Muscle of arm (tissue), 12 donors: Measurements from ENCODE around the gene LDB3. TPM values are rescaled to one million over a fixed set of nuclear protein-coding genes. Genes with fewer than 3 reads are reported as not detected.

Experiments used
- DNase-seq: peaks from one replicate; pipeline ENCODE4 v3.0.0-alpha.2; 2013
- polyA plus RNA-seq, 12 donors: library from polyadenylated mRNA; unstranded; fragments of 120-200 nt; gene quantifications; one replicate each; pipeline ENCODE4 v1.2.1, GENCODE V29; 2013; ENCODE audit not compliant: insufficient read length in 12 of 12

LDB3 gene
- polyA plus RNA-seq, 12 donors: 367 to 6,548 (median 850) TPM

DNA sequence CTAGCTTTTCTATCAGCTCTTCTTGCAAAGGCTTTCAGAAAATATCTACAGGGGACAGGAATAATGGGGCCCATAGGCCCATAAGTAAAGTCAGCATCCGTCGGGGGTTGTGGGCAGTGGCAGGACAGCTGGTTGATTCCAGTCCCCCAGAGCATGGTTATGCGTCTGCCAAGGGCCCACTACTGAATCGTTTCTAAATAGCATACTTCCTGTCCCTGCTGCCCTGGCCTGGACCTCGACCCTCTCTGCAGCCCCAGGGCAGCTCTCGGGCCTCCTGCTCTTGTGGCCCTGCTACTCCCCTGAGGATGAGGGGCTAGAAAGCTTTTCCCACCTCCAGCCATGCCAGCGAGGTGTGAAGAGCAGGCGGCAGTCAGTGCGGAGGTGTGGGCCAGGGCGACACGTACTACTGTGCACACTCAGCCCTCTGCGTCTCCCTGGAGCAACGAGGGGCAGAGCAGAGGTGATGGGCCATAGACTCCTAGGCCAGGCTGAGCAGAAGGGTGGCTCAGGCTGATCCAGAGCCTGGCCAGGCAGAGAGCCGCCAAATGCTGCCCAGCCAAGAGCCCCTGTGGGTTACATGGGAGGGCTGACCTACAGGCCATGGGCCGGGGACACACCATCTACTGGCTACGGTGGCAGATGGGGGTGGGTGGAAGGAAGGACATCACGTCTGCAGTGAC lies 18.7 kb upstream of the LDB3 start:
- DNase-seq: no peak

DNA sequence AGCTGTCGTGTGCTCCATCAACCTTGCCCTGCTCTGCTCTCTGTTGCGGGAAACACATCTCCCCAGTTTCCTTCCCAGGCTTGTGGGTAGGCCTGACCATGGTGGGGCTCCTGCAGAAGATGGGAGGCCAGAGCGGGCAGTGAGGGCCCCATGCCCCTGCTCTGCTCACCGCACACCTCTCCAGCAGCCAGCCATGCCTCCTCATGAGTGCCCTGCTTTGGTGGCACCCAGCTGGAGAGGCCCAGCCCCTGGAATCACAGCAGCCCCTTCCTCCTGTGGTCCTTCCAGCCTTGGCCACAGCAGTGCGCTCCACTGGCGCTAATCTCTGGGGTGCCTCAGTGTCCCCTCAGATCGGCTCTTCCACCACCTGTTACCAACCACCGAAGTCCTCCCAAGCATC lies 18.2 kb upstream of the LDB3 start:
- DNase-seq: no peak

DNA sequence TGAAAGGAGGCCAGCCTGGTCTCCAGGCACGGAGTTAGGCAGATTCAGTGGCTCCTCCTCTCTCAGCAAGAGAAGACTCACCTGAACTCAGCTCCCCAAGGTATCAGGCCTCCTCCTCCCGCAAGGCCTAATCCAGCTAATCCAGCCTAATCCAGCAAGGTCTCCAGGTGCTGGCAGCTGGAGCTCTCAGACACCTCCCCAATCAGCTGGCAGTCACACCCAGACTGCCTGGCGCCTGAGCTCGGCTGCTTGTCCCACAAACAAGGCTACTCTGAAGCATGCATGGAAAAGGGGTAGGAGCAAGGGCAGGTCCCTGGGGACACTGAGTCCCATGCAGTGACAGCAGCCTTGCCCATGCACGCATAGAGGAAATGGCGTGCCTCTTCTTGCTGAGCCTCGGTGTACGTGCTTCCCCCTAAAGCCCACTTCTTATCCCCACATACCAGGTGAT lies 17.3 kb upstream of the LDB3 start:
- DNase-seq: no peak

DNA sequence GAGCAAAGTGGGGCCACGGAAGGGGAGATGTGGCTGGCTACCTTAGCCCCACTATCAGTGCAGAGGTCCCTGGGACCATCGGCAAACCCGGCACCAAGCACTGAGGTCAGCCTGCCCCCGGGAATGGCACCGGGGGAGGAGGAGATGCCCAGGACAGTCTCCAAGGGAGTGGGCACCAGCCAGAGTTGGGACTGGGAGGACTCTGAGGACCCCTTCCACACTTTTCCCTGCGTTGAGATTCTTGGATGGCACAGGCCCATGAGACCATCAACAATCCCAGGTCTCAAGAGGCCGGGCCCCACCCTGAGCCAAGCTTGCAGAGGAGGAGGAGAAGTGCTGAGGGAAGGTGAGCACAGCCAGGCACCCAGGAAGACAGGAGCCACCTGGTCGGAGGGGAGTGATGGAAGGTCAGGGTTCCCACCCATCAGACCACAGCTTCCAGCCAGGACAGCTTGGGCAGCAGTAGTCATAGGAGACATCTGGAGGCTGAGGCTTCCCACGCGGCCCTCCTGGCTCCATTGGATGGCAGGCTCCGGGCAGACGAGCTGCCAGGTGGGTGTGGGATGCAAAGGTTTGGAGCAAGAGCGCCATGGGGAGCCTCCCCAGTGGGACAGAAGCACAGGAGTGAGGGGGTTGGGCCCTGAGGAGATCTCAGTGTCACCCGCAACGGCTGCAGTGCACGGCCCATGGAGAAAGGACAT lies 16.5 kb upstream of the LDB3 start:
- no peak for DNase-seq

DNA sequence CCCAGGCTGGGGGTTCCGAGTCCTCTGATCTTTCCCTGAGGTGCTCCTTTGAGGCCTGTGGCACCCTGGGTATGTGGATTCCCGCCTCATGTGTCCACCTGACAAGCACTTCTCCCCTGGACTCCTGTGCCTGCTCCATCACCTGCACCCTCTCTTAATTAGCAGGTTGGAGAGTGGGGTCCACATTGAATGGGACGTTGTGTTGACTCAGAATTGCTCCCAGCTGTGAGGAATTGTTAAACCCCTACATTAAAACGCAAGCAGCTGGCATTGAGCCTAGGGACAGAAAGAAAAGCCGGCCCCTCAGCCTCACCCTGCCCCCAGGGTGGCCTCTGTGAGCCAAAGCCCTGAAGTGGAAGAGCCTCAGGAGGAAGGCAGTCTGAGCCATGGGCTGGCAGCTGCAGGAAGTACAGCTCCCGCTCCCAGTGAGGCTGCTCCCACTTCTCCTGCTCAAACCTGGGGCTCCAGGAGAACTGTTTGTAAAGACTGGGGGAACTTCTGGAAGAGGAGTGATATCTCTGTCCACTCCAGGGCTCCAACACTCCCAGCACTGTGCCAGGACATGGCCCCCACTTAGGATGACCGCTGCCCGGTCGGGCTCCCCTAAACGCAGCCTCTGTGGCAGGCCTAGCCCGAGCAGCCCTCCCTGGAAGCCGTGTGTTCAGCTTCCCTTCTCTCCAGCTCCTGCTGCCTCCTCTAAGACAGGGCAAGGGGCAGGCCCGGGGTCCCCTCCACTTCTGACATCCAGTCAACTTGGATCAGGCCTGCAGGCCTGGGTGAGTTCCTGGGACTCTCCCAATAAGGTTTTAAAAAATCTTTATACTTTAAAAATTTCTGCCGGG lies 15.7 kb upstream of the LDB3 start:
- DNase-seq: no peak

DNA sequence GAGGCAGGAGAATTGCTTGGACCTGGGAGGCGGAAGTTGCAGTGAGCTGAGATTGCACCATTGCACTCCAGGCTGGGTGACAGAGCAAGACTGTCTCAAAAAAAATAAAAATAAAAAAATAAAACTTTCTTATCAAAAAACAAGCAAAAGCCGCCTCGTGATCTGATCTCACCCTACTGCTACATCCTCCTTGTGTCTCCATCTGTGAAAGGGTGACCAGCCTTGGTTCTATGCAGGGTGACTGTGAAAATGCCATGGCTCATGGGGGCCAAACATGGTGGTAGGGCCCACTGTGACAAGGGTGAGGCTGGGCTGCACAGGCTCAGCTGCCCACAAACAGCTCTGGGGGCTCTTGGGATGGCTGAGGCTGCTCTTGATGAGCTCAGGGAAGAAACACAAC lies 14.9 kb upstream of the LDB3 start:
- DNase-seq: no peak

DNA sequence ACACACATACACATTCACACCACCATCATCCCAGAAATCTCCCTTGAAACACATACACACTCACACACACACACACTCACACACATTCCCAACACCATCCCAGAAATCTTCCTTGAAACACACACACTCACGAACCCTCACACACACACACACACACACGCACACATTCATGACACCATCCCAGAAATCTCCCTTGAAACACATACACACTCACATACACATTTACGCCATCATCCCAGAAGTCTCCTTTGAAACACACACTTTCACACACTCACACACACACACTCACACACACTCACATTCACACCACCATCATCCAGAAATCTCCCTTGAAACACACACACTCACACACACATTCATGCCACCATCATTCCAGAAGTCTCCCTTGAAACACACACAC lies 14.3 kb upstream of the LDB3 start:
- no peak for DNase-seq

DNA sequence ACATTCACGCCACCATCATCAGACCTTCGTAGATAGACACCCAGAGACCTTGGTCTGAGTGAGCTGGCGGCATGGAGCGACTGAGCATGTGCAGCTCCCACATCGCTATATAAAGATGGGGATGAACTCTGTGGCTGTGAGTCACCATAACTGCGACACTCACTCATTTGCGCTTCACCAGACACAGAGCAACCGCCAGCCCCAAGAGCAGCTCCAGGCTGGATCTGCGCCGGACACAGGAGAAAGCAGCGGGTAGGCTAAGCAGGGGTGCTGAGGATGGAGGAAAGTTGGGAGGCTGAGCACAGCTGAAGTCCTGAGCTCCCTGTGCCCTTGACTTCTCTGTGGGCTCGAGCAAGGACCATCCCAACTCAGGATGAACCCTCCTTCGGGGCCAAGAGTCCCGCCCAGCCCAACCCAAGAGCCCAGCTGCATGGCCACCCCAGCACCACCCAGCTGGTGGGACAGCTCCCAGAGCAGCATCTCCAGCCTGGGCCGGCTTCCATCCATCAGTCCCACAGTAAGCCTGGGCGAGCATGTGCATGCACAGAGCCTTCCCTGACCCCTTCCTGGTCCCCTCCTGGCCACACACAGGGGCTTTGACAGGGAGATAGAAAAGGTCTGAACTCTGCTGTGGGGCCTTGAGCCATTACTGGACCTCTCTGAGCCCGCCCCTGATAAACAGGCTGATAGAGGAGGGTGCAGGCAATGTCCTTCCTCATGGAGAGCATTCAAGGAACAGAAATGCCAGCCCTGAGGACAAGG lies 13.7 kb upstream of the LDB3 start, which contains the start of gene OPN4:
OPN4 (plus strand) TSS at position 137 of the 762 bp plus-strand sequence; CDS start at position 374, 237 bp downstream.
- no peak for DNase-seq

DNA sequence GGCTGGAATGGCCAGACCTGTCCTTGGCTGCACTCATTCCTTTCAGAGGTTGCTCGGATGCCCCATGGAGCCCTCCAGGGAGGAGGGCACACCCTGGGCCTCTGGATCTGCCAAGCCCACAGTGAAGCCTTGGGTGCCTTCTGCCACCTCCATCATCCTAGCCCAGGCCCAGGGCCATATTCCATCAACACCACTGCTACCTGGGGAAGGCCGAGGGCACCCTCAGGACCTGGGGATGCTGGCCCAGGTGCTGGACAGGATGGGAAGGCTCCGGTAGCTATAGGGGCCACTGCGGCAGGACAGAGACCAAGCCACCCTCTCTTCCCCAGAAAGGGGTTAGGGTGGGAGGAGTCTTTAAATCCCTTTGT lies 13.2 kb upstream of the LDB3 start:
- DNase-seq: no peak

DNA sequence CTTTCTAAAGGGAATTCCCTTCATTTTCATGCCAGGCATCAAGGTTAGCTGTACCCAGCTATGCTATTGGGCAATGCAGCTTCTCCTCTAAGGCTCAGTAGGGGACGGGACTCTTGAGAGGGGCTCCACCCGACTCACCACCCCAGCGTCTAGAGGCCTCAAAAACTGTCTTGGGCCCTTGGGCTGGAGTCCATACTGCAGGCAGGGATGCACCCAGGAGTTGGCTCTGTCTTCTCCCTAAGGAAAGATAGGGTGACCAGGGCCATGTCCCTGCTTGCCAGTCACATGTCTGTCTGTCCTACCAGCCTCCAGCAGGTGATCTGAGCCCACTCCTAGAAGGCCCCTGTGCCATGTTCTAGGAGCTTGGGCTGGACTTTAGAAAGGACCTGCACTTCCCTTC lies 12.7 kb upstream of the LDB3 start:
- DNase-seq: no peak

DNA sequence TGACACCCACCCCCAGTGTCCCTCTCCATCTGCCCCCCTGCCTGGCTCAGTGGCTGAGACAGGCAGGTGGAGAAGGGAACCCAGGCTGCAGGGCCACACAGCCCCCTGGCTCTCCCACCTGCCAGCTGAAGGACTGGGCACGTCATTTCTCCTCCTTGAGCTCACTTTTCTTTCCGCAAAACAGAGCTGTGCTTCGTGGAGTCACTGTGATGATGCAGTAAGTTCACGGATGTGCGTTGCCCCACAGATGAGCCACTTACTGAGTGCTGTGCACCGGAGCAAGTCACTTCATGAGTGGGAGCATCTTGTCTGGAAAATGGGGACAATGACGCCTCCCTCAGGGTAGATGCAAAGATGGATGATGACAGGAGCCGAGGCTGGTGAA lies 11.3 kb upstream of the LDB3 start:
- no peak for DNase-seq

DNA sequence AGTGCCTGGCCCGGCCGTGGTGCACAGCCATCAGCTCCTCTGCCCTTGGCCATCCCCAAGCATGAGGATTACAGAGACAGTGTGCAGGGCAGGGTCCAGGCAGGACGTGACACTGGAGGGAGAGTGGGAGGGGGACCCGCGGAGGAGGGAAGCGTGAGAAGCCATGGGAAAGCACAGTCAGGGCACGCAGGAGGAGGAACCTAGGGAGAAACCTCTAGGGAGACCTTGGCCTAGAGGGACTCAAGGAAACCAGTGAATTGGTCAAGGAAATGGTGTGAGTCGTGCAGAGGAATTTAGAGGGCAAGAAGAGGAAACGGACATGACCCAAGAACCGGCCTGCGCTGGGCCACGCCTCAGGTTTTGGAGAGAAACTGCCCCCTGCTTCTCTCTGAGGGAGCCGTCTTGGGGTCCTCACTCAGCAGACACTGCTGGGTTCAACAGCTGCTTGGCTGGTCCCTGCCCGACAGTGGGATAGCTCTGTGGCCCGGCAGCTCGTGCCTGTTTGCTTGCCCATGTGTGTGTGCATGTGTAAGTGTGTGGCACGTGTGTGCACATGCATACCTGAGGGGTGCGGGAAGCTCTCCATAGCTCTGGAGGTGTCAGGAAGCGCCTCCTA lies 10.8 kb upstream of the LDB3 start:
- no peak for DNase-seq

DNA sequence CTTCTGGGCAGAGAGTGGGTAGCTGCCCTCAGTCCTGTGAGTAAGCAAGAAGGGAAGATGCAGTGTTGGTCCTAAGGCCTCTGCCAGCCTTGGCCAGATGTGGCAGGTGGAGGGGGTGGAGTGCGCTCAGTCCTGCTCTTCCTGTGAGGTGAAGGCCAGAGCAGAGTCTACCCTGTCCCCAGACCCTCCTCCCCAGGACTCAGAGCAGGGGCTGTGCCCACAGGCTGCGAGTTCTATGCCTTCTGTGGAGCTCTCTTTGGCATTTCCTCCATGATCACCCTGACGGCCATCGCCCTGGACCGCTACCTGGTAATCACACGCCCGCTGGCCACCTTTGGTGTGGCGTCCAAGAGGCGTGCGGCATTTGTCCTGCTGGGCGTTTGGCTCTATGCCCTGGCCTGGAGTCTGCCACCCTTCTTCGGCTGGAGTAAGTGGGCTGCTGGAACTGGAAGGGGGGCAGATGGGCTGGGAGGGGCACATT lies 10.0 kb upstream of the LDB3 start:
- no peak for DNase-seq

DNA sequence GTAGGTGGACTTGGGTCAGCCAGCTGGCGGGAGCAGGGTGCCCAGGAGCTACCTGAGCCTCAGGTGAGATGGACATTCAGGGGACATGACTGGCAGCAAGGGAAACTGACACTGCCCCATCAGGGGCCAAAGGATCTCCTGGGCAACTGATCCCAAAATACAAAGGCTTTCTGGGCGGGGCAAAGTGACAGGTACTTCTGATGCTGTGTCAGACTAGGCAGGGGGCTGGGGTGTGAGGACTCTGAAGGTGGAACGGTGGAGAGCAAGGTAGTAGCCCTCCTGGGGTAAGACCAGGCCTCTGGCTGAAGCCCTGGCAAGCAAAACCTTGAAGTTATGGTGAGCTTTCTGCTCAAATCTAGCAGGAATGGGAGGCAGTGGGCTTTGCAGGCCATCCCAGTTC lies 9.6 kb upstream of the LDB3 start:
- DNase-seq: no peak

DNA sequence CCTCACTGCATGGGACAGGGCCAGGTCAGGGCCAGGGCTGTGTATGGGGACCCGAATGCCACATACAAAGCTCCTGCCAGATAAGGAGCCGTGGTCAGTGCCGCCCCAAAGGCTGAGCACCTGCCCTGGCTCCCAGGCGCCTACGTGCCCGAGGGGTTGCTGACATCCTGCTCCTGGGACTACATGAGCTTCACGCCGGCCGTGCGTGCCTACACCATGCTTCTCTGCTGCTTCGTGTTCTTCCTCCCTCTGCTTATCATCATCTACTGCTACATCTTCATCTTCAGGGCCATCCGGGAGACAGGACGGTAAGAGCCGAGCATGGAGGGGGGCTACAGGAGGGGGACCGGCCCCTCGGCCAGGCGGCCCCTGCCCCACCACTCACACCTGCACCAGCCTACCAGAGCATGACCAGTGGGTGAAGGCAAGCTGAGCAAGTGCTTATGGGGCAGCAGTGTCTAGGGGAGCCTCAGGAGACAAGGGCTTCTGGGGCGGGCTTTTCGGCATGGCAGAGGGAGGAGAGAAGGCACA lies 9.1 kb upstream of the LDB3 start:
- no peak for DNase-seq

DNA sequence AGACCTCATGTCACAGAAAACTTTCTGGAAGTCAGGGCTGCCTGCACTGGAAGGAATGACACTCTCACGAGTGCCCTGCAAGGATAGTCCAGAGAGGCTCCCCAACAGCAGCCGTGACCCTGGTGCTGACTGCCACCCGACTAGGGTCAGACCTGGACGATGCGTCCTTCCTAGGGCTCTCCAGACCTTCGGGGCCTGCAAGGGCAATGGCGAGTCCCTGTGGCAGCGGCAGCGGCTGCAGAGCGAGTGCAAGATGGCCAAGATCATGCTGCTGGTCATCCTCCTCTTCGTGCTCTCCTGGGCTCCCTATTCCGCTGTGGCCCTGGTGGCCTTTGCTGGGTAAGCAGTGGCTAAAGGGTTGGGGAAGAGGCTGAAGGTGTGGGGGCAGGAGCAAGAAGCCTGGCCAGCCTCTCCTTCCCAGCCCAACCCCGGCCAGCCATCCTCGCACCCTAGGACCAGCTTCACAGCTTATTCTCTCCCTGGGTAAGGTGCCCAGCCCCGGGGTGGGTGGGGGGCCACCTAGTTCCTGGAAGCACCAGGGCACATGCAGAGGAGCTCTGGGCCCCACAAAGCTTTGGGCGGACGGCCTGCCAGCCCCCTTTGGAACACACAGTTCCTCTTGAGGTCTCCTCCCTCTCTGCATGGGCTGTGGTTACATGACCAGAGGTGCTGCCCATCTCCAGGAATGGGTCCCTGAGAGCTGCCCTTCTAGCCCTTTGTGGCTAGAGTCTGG lies 8.4 kb upstream of the LDB3 start:
- DNase-seq: no peak

DNA sequence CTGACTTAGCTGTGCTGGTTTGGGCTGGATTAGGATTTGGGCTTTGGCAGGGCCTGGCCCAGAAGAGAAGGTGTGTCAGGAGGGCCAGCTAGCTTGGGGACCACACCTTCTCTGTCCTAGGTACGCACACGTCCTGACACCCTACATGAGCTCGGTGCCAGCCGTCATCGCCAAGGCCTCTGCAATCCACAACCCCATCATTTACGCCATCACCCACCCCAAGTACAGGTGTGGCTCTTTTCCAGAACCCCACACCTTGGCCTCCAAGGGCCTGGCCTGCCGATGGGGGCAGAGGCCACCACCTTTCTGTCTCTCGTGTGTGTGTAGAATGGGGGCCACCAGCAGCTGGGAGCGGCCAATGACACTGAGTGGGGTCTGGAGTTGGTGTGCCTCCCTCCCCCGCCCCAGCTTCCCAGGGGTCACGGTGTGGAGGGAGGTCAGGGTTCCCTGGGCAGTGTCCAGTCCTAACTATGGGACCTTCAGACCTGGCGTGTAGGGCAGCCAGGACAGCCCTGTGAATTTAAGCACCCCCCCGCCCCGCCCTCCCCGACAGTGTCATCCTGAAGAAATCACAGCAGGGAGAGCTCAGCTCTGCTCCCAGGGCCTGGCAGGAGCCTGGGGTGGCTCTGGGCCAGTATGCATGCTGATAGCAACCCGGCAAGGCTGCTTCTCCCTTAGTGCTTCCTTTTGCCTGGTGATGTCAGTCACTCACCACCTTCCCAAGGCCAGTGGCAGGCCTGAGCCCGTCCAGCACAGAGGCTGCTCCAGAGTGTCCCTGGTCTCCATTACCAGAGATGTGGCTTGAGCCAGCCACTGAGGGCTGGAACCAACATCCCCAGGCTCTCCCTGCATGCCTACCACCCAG lies 6.9 kb upstream of the LDB3 start:
- no peak for DNase-seq

DNA sequence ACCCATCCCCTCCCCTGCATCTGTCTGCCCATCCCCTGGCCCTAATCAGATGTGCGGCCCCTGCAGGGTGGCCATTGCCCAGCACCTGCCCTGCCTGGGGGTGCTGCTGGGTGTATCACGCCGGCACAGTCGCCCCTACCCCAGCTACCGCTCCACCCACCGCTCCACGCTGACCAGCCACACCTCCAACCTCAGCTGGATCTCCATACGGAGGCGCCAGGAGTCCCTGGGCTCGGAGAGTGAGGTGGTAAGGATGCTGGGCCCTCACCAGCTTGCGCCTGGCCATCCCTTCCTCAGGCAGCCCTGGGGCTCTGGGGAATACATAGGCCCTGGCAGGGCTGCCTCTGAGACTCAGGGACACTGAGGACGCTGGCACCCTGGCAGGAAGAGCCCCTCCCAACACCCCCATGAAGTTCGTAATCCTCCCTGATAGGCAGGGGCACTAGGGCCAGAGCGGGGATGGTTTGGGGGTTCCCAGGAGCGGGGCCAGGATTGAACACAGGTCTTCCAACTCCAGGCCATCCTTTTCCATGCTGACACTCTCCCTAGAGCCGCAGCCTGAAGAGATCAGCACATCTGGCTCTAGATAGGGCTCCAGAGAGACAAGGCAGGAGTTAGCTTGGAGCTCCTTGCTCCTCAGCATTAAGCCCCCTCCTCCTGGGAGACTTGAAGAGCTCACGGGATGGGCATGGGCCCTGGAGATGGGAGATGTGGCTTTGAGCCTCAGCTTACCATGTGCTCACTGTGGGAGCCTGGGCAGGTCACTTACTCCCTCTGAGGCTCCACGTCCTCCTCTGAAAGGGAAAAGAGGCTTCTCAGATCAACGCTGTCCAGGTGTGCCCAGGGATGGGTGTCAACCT lies 5.9 kb upstream of the LDB3 start:
- DNase-seq: no peak

DNA sequence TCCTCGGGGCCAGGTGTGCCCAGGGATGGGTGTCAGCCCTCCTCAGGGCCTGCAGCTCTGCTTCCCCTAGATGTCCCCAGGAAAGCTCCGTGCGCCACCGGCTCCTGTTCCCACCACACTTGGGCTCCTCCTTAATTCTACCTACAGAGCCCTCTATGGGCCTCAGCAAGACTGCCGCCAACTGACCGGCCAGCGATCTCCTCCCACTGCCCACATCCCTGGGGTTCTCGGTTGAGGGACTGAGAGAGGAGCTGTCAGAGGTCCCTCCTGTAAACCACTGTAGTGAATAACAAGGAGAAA lies 5.3 kb upstream of the LDB3 start:
- DNase-seq: no peak
